Coronary artery (tissue), 2 donors: ENCODE data around the gene CR1.
"Not testable (repeated sequence)": the region's sequence is repeated elsewhere in the genome, so short reads cannot be mapped to it uniquely, and the experiment has no call there.

Experiments
- DNase-seq: peaks from one replicate; pipeline ENCODE4 v3.0.0-alpha.2; 2017; ENCODE audit warnings: low spot score
- H3K27ac ChIP-seq, 2 donors: fragments of 200-600 bp; sonication (generic); one replicate each; pipeline ENCODE4 v1.5.1; 2016 to 2019
- H3K4me3 ChIP-seq: fragments of 200-600 bp; sonication (generic); 2 replicates; pipeline ENCODE4 v1.5.1; 2016; ENCODE audit warnings: mild to moderate bottlenecking, moderate library complexity
- CTCF ChIP-seq: fragments of 200-600 bp; sonication (generic); IDR thresholded peaks from one replicate; pipeline ENCODE4 v1.5.1; 2019; ENCODE audit warnings: antibody characterized with exemption

CR1 gene

GRCh38 chr1:207519505-207520399, 23.8 kb downstream of the CR1 start:
- no peak for DNase-seq
- Histone ChIP-seq H3K4me3 (no peak overlapping the region), H3K27ac (no peak overlapping the region)
- TF ChIP-seq CTCF = no peak

- H3K27ac ChIP-seq, DNase-seq, H3K4me3 ChIP-seq: not testable (repeated sequence)
Measured at GRCh38 chr1:207520400-207521345, 24.7 kb downstream of the CR1 start.

GRCh38 chr1:207525239-207525638, 29.3 kb downstream of the CR1 start:
- H3K27ac ChIP-seq, H3K4me3 ChIP-seq, DNase-seq: not testable (repeated sequence)

GRCh38 chr1:207528401-207528800, 32.4 kb downstream of the CR1 start:
- not testable (repeated sequence) for DNase-seq, H3K27ac ChIP-seq, H3K4me3 ChIP-seq

GRCh38 chr1:207536263-207536662, 40.3 kb downstream of the CR1 start:
- H3K4me3 ChIP-seq, H3K27ac ChIP-seq, DNase-seq: not testable (repeated sequence)

- not testable (repeated sequence) for H3K4me3 ChIP-seq, DNase-seq, H3K27ac ChIP-seq
Measured at GRCh38 chr1:207546677-207547357, 50.9 kb downstream of the CR1 start.

- H3K4me3 ChIP-seq, DNase-seq, H3K27ac ChIP-seq: not testable (repeated sequence)
Measured at GRCh38 chr1:207554823-207555222, 58.9 kb downstream of the CR1 start.

- Histone ChIP-seq H3K27ac (no peak overlapping the region), H3K4me3 (no peak overlapping the region)
- no peak for DNase-seq
- no peak for TF ChIP-seq CTCF
Measured at GRCh38 chr1:207565546-207566468, 69.8 kb downstream of the CR1 start.

- not testable (repeated sequence) for H3K27ac ChIP-seq, H3K4me3 ChIP-seq, DNase-seq
Measured at GRCh38 chr1:207571926-207572325, 76.0 kb downstream of the CR1 start.

- H3K4me3 ChIP-seq, H3K27ac ChIP-seq, DNase-seq: not testable (repeated sequence)
Measured at GRCh38 chr1:207573074-207573473, 77.1 kb downstream of the CR1 start.

GRCh38 chr1:207575381-207575780, 79.4 kb downstream of the CR1 start:
- H3K27ac ChIP-seq, DNase-seq, H3K4me3 ChIP-seq: not testable (repeated sequence)
